SK-N-SH (cell line): ENCODE measurements around the gene GPX2.

Experiments used
- CHD2 ChIP-seq: fragments of 150-350 bp; IDR thresholded peaks from 2 replicates; pipeline ENCODE4 v1.6.1; 2018; ENCODE audit warnings: low read length; ENCODE audit not compliant: partially characterized antibody
- CTCF ChIP-seq: fragments of 200-600 bp; sonication (generic); IDR thresholded peaks from 2 replicates; pipeline ENCODE4 v1.6.1; 2017; ENCODE audit warnings: antibody characterized with exemption, mild to moderate bottlenecking, moderate library complexity
- NRF1 ChIP-seq: IDR thresholded peaks from 2 replicates; pipeline ENCODE4 v1.6.1; 2012; ENCODE audit warnings: low read depth, mild to moderate bottlenecking, low read length
- TF ChIP-seq, protein P1 (sequence below): IDR thresholded peaks from 2 replicates; pipeline ENCODE4 v1.4.0; 2012; ENCODE audit warnings: low read depth, borderline replicate concordance

DNA sequence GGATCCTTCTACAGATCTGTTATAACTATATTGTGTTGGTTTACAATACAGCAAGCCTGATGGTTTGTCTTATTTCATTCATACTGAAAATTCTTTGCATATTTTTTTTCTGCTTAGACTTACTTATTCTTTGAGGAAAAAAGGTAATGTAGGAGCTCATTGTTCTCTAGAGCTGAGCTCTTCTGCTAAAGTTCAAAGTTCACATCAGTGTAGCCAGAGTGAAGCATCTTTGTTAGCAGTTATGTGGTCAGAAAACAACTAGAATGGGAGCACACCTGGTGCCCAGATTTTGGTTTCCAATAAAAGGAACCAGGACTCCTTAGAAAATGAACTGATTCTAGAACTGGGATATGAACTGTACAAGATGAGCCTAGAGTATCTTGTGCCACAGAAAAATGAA is 10.3 kb downstream of the GPX2 start:
- TF ChIP-seq CTCF: no peak
- no peak for TF ChIP-seq NRF1
- TF ChIP-seq, protein P1, sequence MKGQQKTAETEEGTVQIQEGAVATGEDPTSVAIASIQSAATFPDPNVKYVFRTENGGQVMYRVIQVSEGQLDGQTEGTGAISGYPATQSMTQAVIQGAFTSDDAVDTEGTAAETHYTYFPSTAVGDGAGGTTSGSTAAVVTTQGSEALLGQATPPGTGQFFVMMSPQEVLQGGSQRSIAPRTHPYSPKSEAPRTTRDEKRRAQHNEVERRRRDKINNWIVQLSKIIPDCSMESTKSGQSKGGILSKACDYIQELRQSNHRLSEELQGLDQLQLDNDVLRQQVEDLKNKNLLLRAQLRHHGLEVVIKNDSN: no peak
- TF ChIP-seq CHD2: no peak
